Endothelial cell of umbilical vein (primary cell): ENCODE measurements around the gene TUBGCP2. TPM values are rescaled to one million over a fixed set of nuclear protein-coding genes. Genes with fewer than 3 reads are reported as not detected.

Source experiments
- BruUV-seq: library from RNA; stranded (reverse); fragments of 400-500 nt; replicated peaks from 2 replicates; lab custom pipeline; 2021; lab: Mats Ljungman, UMichigan
- CTCF ChIA-PET: fragments of 300-600, 350-600 bp; sonication (Branson Sonifier 250); formaldehyde crosslinking; loops from one replicate; lab custom pipeline; 2021; ENCODE audit warnings: antibody characterized with exemption, inconsistent platforms; lab: Charles Lee
- POLR2A ChIA-PET: fragments of 300-600, 350-600 bp; sonication (Branson Sonifier 250); formaldehyde crosslinking; loops from one replicate; lab custom pipeline; 2021; ENCODE audit warnings: antibody characterized with exemption, inconsistent platforms; lab: Charles Lee
- DNase-seq: peaks from one replicate; pipeline ENCODE4 v3.0.0-alpha.2; 2011; ENCODE audit warnings: low read depth, low spot score
- FAIRE-seq: peaks from 2 replicates; lab custom pipeline; 2011; peaks lifted over from hg19 to GRCh38; lab: Jason Lieb, UNC
- H2AFZ ChIP-seq: 2 replicates; pipeline ENCODE4 v1.6.0; 2012; ENCODE audit warnings: low read depth, low read length, control low read depth, inconsistent platforms
- H3K27ac ChIP-seq: 2 replicates; pipeline ENCODE4 v1.5.1; 2011; ENCODE audit warnings: low read depth, mild to moderate bottlenecking, control low read depth, low read length, moderate library complexity; ENCODE audit not compliant: insufficient read depth
- H3K27me3 ChIP-seq, 2 experiments: 2 replicates each; pipeline versions ENCODE4 v1.6.0 to v1.6.1; 2011; ENCODE audit warnings: low read length in 2 of 2, mixed read lengths in 1 of 2; ENCODE audit not compliant: control insufficient read depth in 2 of 2, insufficient read depth in 2 of 2
- H3K36me3 ChIP-seq, 2 experiments: 2 replicates in 1 of 2; 3 replicates in 1 of 2; pipeline ENCODE4 v1.5.1; 2011; ENCODE audit warnings: low read length in 2 of 2, mild to moderate bottlenecking in 1 of 2, moderate library complexity in 1 of 2; ENCODE audit not compliant: control insufficient read depth in 2 of 2, insufficient read depth in 2 of 2; ENCODE audit errors: extremely low read depth in 1 of 2
- H3K4me1 ChIP-seq: 3 replicates; pipeline ENCODE4 v1.5.1; 2011; ENCODE audit warnings: mild to moderate bottlenecking, low read length; ENCODE audit not compliant: control insufficient read depth, insufficient read depth; ENCODE audit errors: extremely low read depth
- H3K4me2 ChIP-seq: 2 replicates; pipeline ENCODE4 v1.6.1; 2011; ENCODE audit warnings: low read length, control low read depth, mixed read lengths; ENCODE audit not compliant: insufficient read depth
- H3K4me3 ChIP-seq, 3 experiments: fragments of 200-600 bp in 1 of 3; sonication (generic), shearing (Covaris generic) in 1 of 3; replicated peaks in 1 of 3; 2 replicates each; pipeline ENCODE4 v1.5.1; 2011 to 2016; ENCODE audit warnings: control low read depth in 3 of 3, low read length in 3 of 3, mild to moderate bottlenecking in 2 of 3, inconsistent platforms in 1 of 3, low read depth in 1 of 3, moderate library complexity in 1 of 3; ENCODE audit not compliant: insufficient read depth in 1 of 3
- H3K79me2 ChIP-seq: 2 replicates; pipeline ENCODE4 v1.6.0; 2012; ENCODE audit warnings: low read length, inconsistent platforms; ENCODE audit not compliant: control insufficient read depth, insufficient read depth
- H3K9ac ChIP-seq: replicated peaks from 2 replicates; pipeline ENCODE3; 2011; ENCODE audit warnings: low read length, control low read depth; ENCODE audit not compliant: insufficient read depth; ENCODE audit errors: extremely low read depth
- H3K9me1 ChIP-seq: replicated peaks from 3 replicates; pipeline ENCODE4 v1.6.0; 2011; ENCODE audit warnings: mild to moderate bottlenecking, low read length; ENCODE audit not compliant: control insufficient read depth, insufficient read depth; ENCODE audit errors: extremely low read depth
- H3K9me3 ChIP-seq: replicated peaks from 2 replicates; pipeline ENCODE4 v1.5.1; 2012; ENCODE audit warnings: low read length, inconsistent platforms; ENCODE audit not compliant: control insufficient read depth, insufficient read depth
- H4K20me1 ChIP-seq: replicated peaks from 2 replicates; pipeline ENCODE3; 2011; ENCODE audit warnings: mild to moderate bottlenecking, low read length; ENCODE audit not compliant: control insufficient read depth, insufficient read depth; ENCODE audit errors: extremely low read depth
- EZH2 ChIP-seq: IDR thresholded peaks from 2 replicates; pipeline ENCODE4 v1.6.1; 2012; ENCODE audit warnings: borderline replicate concordance, low read depth, mild to moderate bottlenecking, moderate library complexity, low read length, inconsistent platforms; ENCODE audit not compliant: severe bottlenecking
- FOS ChIP-seq: IDR thresholded peaks from 2 replicates; pipeline ENCODE4 v1.6.1; 2011; ENCODE audit warnings: mild to moderate bottlenecking, low read length, moderate library complexity, borderline replicate concordance; ENCODE audit not compliant: insufficient read depth
- GATA2 ChIP-seq: IDR thresholded peaks from 2 replicates; pipeline ENCODE4 v1.7.0; 2011; ENCODE audit warnings: low read depth, mild to moderate bottlenecking, moderate library complexity, mixed read lengths, low read length; ENCODE audit not compliant: insufficient read length, insufficient read depth
- JUN ChIP-seq: IDR thresholded peaks from 2 replicates; pipeline ENCODE4 v1.6.1; 2011; ENCODE audit warnings: borderline replicate concordance, low read depth; ENCODE audit not compliant: insufficient read length, insufficient read depth
- MYC ChIP-seq: IDR thresholded peaks from one replicate; pipeline ENCODE4 v1.6.1; 2011; ENCODE audit warnings: mild to moderate bottlenecking, low read depth, low read length
- POLR2A ChIP-seq: IDR thresholded peaks from 2 replicates; pipeline ENCODE4 v1.6.1; 2012; ENCODE audit warnings: low read depth, mild to moderate bottlenecking, control low read depth, low read length
- POLR2AphosphoS5 ChIP-seq: IDR thresholded peaks from 2 replicates; pipeline ENCODE4 v1.6.1; 2012; ENCODE audit warnings: low read depth, mild to moderate bottlenecking, control low read depth, low read length, moderate library complexity; ENCODE audit not compliant: insufficient read depth
- dilution Hi-C: fragments of 300-500 bp; cut with MboI; formaldehyde crosslinking; loops from one replicate; pipeline ENCODE4 v1.15.0; 2019; ENCODE audit warnings: low sequenced_read_pairs; ENCODE audit not compliant: extremely low pct_ligation_motif_present
- intact Hi-C: fragments of 100-400 bp; cut with micrococcal nuclease; formaldehyde crosslinking; loops from one replicate; pipeline ENCODE4 v1.10.0; 2022
- polyA plus RNA-seq, 4 experiments: library from polyadenylated mRNA; depleted of rRNA in 3 of 4; stranded (reverse) in 3 of 4; unstranded in 1 of 4; fragments of >200 nt; gene quantifications; 2 replicates each; pipeline versions ENCODE4 v1.2.1 to v1.2.3, GENCODE V29; 2011 to 2012; ENCODE audit warnings: missing spikeins in 1 of 4
- total RNA-seq: library from RNA; stranded (reverse); gene quantifications from 2 replicates; pipeline ENCODE4 v1.2.3, GENCODE V29; 2021
- TF ChIP-seq, protein P1 (sequence below), 2 donors: IDR thresholded peaks; 1 replicate in 1 of 2; 2 replicates in 1 of 2; pipeline ENCODE4 v1.5.1; 2011; ENCODE audit warnings: low read length in 2 of 2, mild to moderate bottlenecking in 2 of 2, moderate library complexity in 2 of 2, control low read depth in 1 of 2, inconsistent platforms in 1 of 2, low read depth in 1 of 2; ENCODE audit not compliant: insufficient read depth in 1 of 2; ENCODE audit errors: extremely low read depth in 1 of 2
- TF ChIP-seq, protein P2 (sequence below): IDR thresholded peaks from 2 replicates; pipeline ENCODE4 v1.6.1; 2011; ENCODE audit not compliant: insufficient read depth, insufficient read length

Gene TUBGCP2
- total and polyA plus RNA-seq, 2 donors (not counting 3 experiments of a cell fraction or from before 2014, with no cell fraction given) = 37.1 to 53.1 TPM

DNA sequence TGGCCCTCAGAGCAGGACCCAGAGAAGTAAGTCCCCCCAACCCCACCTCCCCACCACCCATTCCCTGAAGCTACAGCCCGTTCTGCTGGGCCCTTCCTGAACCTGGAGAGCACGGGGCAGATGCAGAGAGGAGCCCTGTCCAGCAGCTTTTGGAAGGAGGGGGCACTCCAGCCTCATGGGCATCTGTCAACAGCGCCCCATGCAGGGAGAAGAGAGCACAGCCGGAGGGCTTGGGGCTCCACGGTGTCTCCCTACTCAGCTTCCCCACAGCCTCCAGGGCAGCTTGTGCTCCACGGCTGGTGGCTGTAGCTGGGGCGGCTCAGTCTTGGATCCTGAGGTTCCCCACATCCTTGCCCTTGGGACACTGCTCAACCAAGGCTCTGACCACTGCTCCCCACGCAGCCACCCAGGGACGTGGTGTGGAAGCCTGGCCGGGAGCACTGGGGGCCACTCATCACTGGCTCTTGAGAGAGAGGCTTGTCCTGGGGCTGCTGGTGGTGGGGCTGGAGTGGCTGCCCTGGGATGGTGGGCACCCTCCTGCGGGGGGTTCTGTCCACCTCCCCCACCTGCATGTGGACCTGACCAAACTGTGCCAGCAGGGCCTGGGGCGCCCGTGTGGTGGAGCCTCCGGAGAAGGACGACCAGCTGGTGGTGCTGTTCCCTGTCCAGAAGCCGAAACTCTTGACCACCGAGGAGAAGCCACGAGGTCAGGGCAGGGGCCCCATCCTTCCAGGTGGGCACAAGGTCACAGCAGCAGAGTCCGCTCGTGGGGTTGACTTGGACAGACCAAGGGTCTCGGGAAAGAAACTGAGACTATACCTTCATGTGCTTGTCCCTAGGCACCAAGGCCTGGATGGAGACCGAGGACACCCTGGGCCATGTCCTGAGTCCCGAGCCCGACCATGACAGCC lies 43.0 kb upstream of the TUBGCP2 start:
- no peak for DNase-seq
- H3K4me1 ChIP-seq = no peaks in the 10 kb centered on the region
- H3K27me3 ChIP-seq = no peaks in the 10 kb centered on the region
- no TSS peak for BruUV-seq
- H3K36me3 ChIP-seq = no peaks in the 10 kb centered on the region
- H3K27ac ChIP-seq = no peak overlapping the region
- ChIA-PET CTCF (no interaction called here), POLR2A (no interaction called here)
- dilution Hi-C loops = no loop called here
- intact Hi-C loops = no loop called here
- H3K9me1 ChIP-seq = no peaks in the 10 kb centered on the region
- H3K79me2 ChIP-seq = no peaks in the 10 kb centered on the region
- H3K4me3 ChIP-seq = no peak overlapping the region
- no peak overlapping the region for H3K9ac ChIP-seq
- no peak overlapping the region for H3K4me2 ChIP-seq
- no peak overlapping the region for H2AFZ ChIP-seq
- no peaks in the 10 kb centered on the region for H3K9me3 ChIP-seq
- H4K20me1 ChIP-seq = no peaks in the 10 kb centered on the region
- FAIRE-seq = no peak
- TF ChIP-seq EZH2 (no peak), JUN (no peak), MYC (no peak), POLR2AphosphoS5 (no peak), FOS (no peak), POLR2A (no peak), GATA2 (no peak)
- TF ChIP-seq, protein P1, sequence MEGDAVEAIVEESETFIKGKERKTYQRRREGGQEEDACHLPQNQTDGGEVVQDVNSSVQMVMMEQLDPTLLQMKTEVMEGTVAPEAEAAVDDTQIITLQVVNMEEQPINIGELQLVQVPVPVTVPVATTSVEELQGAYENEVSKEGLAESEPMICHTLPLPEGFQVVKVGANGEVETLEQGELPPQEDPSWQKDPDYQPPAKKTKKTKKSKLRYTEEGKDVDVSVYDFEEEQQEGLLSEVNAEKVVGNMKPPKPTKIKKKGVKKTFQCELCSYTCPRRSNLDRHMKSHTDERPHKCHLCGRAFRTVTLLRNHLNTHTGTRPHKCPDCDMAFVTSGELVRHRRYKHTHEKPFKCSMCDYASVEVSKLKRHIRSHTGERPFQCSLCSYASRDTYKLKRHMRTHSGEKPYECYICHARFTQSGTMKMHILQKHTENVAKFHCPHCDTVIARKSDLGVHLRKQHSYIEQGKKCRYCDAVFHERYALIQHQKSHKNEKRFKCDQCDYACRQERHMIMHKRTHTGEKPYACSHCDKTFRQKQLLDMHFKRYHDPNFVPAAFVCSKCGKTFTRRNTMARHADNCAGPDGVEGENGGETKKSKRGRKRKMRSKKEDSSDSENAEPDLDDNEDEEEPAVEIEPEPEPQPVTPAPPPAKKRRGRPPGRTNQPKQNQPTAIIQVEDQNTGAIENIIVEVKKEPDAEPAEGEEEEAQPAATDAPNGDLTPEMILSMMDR (IDR thresholded peaks at IDR 0.05; ENCODE audit: extremely low read depth in 1 of 2, insufficient read depth in 1 of 2, low read depth in 1 of 2, low read length in 2 of 2) = no peak
- TF ChIP-seq, protein P2, sequence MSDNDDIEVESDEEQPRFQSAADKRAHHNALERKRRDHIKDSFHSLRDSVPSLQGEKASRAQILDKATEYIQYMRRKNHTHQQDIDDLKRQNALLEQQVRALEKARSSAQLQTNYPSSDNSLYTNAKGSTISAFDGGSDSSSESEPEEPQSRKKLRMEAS = no peak
